Smooth muscle cell of the pulmonary artery (primary cell): ENCODE data around the gene ZIC2. TPM values are rescaled to one million over a fixed set of nuclear protein-coding genes. Genes with fewer than 3 reads are reported as not detected.

ENCODE experiments used
- total RNA-seq: library from RNA; depleted of rRNA; stranded (reverse); fragments of >200 nt; gene quantifications from 2 replicates; pipeline ENCODE4 v1.2.3, GENCODE V29; 2014

Gene ZIC2
- not detected in 2 replicates for total RNA-seq

DNA sequence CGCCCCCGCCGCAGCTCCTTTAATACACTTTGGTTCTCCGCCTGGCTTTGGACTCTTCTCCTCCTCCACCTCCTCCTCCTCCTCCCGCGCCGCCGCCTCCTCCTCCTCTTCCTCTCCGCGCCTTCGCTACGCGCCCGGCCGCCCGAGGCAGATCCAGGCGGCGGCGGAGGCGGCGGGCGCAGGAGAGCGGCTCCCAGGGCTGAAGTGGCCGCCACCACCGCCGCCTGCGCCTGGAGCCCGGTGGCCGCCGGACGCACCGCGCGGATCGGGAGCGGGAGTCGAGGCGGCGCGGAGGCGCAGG lies at the start of gene ZIC2:
TSS of gene ZIC2 (plus strand) at position 50 of the 301 bp plus-strand sequence. CDS start 281 bp downstream, outside the sequence.

DNA sequence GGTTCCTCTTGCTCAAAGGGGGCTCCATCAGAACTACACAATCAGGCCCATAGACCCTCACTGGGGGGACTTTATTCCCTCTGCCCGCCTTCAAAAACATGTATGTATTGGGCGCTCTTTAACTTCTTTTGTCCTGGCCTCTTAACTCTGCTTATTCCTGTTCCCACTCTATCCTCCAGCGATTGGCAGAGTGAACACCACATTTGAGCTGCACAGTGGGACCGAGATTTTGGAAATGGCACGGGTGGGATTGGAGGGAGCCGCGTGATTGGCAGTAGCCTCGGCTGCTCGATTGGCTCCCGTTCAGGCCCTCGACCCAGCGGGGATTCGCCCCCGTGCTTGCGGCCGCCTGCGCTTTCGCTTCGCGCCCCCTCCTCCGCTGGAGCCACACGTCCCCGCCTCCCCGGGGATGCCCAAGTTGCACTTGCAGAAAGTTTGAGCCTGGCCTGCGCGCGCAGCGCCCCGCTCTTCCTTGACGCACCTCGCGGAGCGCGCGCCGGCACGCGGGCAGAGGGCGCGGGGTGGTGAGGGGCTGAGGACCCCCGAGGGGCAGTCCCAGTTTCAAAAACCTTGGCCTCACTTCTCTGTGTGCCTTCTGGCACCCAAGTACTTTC lies 9.9 kb upstream of the ZIC2 start, which contains the start of gene ZIC5:
TSS of gene ZIC5 (minus strand) at position 192 of the 614 bp plus-strand sequence. CDS start at position 28, 164 bp downstream.

Other genes starting within 250 kb of the ZIC2 start
- gene ZIC5, start 10.0 kb upstream of the ZIC2 start, total RNA-seq: not detected in 2 replicates
- gene PCCA, start 107.3 kb downstream of the ZIC2 start, total RNA-seq: 24.5 and 26.5 TPM in 2 replicates